Prostate gland (tissue), 2 donors: Measurements from ENCODE around the gene RELT. TPM values are rescaled to one million over a fixed set of nuclear protein-coding genes. Genes with fewer than 3 reads are reported as not detected.

ENCODE experiments used
- DNase-seq: peaks from one replicate; pipeline ENCODE4 v3.0.0-alpha.2; 2019; ENCODE audit warnings: low spot score
- H3K27ac ChIP-seq, 2 donors: fragments of 200-600 bp; sonication (generic); 2 replicates each; pipeline ENCODE4 v1.5.1; 2017 to 2019
- H3K27me3 ChIP-seq: fragments of 200-600 bp; sonication (generic); replicated peaks from 2 replicates; pipeline ENCODE4 v1.5.1; 2019; ENCODE audit not compliant: insufficient read depth
- H3K36me3 ChIP-seq, 2 donors: fragments of 200-600 bp; sonication (generic); 1 replicate in 1 of 2; 2 replicates in 1 of 2; pipeline versions ENCODE4 v1.5.1 to v1.8.1; 2017 to 2019
- H3K4me1 ChIP-seq: fragments of 200-600 bp; sonication (generic); replicated peaks from 2 replicates; pipeline ENCODE4 v1.5.1; 2019
- H3K4me3 ChIP-seq, 2 donors: fragments of 200-600 bp; sonication (generic); 2 replicates each; pipeline ENCODE4 v1.5.1; 2017 to 2019
- H3K9me3 ChIP-seq: fragments of 200-600 bp; sonication (generic); 2 replicates; pipeline ENCODE4 v1.5.1; 2017
- CTCF ChIP-seq, 4 experiments: fragments of 200-600 bp in 2 of 4; fragments of 450-650 bp in 2 of 4; sonication (generic) in 2 of 4; IDR thresholded peaks; 1 replicate in 3 of 4; 2 replicates in 1 of 4; pipeline ENCODE4 v1.5.1; 2016 to 2019; ENCODE audit warnings: antibody characterized with exemption in 4 of 4, mild to moderate bottlenecking in 2 of 4, moderate library complexity in 2 of 4
- POLR2A ChIP-seq: fragments of 450-650 bp; IDR thresholded peaks from one replicate; pipeline ENCODE4 v1.6.1; 2016; ENCODE audit warnings: antibody characterized with exemption, mild to moderate bottlenecking
- POLR2AphosphoS5 ChIP-seq: sonication (generic); formaldehyde crosslinking; IDR thresholded peaks from one replicate; pipeline ENCODE4 v1.6.1; 2017; ENCODE audit warnings: antibody characterized with exemption
- WGBS: methylation state at CpG from one replicate; pipeline ENCODE4 v1.1.5; 2018; 5-methylcytosine and 5-hydroxymethylcytosine counted together
- intact Hi-C: fragments of 100-400 bp; cut with DNase I; formaldehyde crosslinking; loops from one replicate; pipeline ENCODE4 v1.14.2; 2022
- total RNA-seq, 2 donors: library from RNA; depleted of rRNA; stranded (reverse); fragments of >200 nt; gene quantifications; one replicate each; pipeline ENCODE4 v1.1.0, GENCODE V29; 2016

The RELT gene
- total RNA-seq, 2 donors from 2014 or later, result 0.96 to 10.3 TPM

DNA sequence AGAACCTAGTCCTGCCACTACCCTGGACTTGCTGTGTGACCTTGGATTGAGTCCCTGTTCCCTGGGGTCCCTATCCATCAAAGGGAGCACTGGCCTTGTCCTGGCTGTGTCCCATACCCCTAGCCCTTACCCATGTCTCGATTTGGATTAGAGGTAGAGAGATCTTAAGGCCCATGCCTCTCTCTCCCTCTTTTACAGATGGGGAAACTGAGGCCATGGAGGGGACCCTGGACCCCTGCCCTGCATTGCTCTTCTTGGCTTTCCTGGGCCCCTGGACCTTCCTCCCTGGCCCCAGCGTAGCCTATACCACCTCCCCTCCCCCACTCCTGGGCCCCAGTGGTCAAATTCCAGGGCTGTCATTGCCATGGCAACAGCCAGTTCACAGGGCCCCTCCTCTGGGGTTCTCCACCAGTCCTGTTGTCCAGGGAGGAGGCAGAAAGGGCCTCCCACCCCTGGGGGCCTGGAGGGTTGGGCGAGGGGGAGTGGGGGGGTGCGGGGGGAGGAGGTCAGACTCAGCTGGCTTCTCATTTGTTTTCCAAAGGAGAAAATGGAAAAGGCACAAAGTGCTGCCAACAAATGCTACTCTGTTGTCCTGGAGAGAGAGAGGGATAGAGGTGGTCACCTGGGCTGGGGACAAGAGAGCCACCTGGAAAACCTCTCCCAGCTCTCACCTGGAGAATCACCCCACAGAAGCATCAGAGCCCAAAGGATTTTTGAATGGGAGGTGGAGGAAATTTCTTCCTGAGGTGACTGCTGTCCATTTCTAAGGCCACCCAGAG is 44.9 kb upstream of the RELT start:
- Histone ChIP-seq H3K27ac (peak overlapping the region; percentile 32 to 63), H3K9me3 (no peaks in the 10 kb centered on the region), H3K27me3 (no peaks in the 10 kb centered on the region), H3K4me1 (no peaks in the 10 kb centered on the region), H3K36me3 (no peaks in the 10 kb centered on the region), H3K4me3 (no peak overlapping the region)
- no peak for DNase-seq
- intact Hi-C loops, result no loop called here
- TF ChIP-seq POLR2AphosphoS5 (no peak), CTCF (IDR thresholded peaks at IDR 0.05) (no peak), POLR2A (no peak)
- WGBS, result 48% methylated on average over 4 of the region's 4 CpGs

DNA sequence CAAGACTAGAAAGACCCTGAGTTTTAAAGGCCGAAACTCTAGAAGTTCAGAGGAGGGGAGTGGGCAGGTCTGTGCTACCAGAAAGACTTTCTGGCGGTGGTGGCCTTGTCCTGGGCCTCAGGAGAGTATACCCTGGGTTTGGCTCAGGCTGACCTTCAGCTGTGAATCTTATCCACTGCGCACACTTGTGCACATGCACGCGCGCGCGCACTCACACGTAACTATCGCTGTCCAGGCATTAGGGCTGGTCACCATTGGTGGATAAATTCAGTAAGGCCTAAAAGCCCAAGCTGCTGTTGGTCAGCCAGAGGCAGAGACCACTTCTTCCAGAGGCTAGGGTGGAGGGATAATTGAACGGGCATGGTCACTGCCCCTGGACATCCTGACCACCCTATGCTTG is 43.0 kb upstream of the RELT start:
- peaks cover 2% of the 10 kb centered on the region for H3K4me1 ChIP-seq
- H3K27me3 ChIP-seq, result no peaks in the 10 kb centered on the region
- H3K27ac ChIP-seq, result peak overlapping the region; percentile 56 to 71
- intact Hi-C loops, result no loop called here
- 94% methylated on average over 11 of the region's 11 CpGs for WGBS
- H3K36me3 ChIP-seq, result no peaks in the 10 kb centered on the region
- H3K4me3 ChIP-seq, result no peak overlapping the region
- DNase-seq, result no peak
- TF ChIP-seq POLR2A, result no peak
- no peak for TF ChIP-seq CTCF (IDR thresholded peaks at IDR 0.05)
- TF ChIP-seq POLR2AphosphoS5, result no peak
- H3K9me3 ChIP-seq, result no peaks in the 10 kb centered on the region

- Histone ChIP-seq H3K9me3 (no peaks in the 10 kb centered on the region), H3K4me1 (peaks cover 3% of the 10 kb centered on the region), H3K36me3 (no peaks in the 10 kb centered on the region), H3K4me3 (no peak overlapping the region), H3K27ac (peak overlapping the region; percentile 56 to 71), H3K27me3 (no peaks in the 10 kb centered on the region)
- no peak for DNase-seq
- intact Hi-C loops, result no loop called here
- WGBS, result 70% methylated on average over 4 of the region's 4 CpGs
- TF ChIP-seq CTCF (IDR thresholded peaks at IDR 0.05) (no peak), POLR2AphosphoS5 (no peak), POLR2A (no peak)
Measured at GRCh38 chr11:73333640-73334383, 42.4 kb upstream of the RELT start.

DNA sequence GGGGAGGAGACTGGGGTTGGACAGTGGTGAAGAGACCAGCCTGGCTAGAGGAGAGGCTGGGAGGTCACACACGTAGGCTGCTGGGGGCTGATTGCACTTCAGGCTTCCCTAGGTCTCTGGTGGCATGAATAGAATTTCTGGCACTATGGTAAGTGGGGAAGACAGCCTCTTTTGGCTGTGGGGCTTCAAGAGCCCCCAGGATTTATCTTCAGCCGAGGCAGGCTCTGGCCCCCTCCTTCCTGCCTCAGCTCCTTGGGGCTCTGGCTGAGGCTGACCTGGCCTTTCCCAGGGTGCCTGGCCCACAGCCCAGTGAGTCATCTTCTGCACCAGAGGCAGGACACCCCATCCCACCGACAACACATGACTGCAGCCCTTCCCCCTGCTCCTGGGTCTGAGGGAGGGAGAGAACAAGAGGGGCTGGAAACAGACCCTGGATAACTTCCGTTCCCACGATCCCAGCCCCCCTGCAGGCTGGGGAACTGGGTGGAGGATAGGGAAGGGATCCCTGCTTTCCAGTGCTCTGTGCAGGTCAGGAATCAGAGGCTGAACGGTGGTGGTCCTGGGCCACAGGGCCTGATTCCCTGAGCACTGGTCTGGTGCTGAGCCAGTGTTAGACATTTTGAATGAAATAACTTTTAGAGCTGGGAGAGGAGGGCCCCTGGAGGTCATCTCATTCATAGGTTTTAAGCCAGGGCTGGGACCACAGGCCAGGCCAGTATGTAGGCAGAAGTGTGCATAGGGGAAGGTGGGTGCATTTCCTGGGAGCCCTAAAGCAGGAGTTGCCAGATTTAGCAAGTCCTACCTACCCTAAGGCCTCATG is 41.6 kb upstream of the RELT start:
- intact Hi-C loops, result loop anchor here (1.0 kb wide), 1 partner anchor 27 kb away; no protein-coding TSS in a partner anchor
- 24% methylated on average over 6 of the region's 6 CpGs for WGBS
- Histone ChIP-seq H3K27me3 (no peaks in the 10 kb centered on the region), H3K27ac (peak overlapping the region; percentile 56 to 71), H3K4me3 (no peak overlapping the region), H3K4me1 (peaks cover 3% of the 10 kb centered on the region), H3K36me3 (no peaks in the 10 kb centered on the region), H3K9me3 (no peaks in the 10 kb centered on the region)
- TF ChIP-seq POLR2AphosphoS5, result peak; percentile 29
- TF ChIP-seq CTCF (IDR thresholded peaks at IDR 0.05), result no peak
- DNase-seq, result no peak
